Heart left ventricle (tissue), 13 donors: Measurements from ENCODE around the gene NEURL1.

Experiments
- POLR2A ChIP-seq, 2 donors: fragments of 450-650 bp; IDR thresholded peaks; one replicate each; pipeline ENCODE4 v1.6.1; 2017; ENCODE audit warnings: antibody characterized with exemption in 2 of 2, mild to moderate bottlenecking in 2 of 2, moderate library complexity in 2 of 2
- TF ChIP-seq, protein P1 (sequence below), 12 donors: fragments of 200-600 bp; sonication (generic) in 4 of 12; IDR thresholded peaks; one replicate each; pipeline versions ENCODE4 v1.5.0 to v1.8.0; 2018 to 2022; ENCODE audit warnings: antibody characterized with exemption in 12 of 12, mild to moderate bottlenecking in 5 of 12
- donor health status: ischemic (EF 13 %, LVEDD 7.1; RV severe dilation, severe dysfunction).
- donor health status: DM: no; HTN: yes; CAD: no.
- donor health status: DM: no; HTN: no; CAD: no.
- donor health status: ischemic (EF 25% LVEDD 6.9; RV normal size, moderate dysfunction).
- donor health status: ischemic (EF 25% LVEDD 5.7; RV mildly dilated, moderate dysfunction).
- donor health status: ischemic (EF 35%, LVEDD 5.7; RV mildly dilated, moderate dysfunction).
- donor health status: nonischemic (EF 11% LVEDD 7.7; RV severe dilation, severe dysfunction).
- donor health status: DM: yes; HTN: yes; CAD: no.
- donor health status: PGD.
- donor health status: ischemic (EF 29% LVEDD 5.4; RV normal size, mild dysfunction).
- donor health status: nonischemic (EF 23%, LVEDD 6.1; RV moderate dilation, normal function).

DNA sequence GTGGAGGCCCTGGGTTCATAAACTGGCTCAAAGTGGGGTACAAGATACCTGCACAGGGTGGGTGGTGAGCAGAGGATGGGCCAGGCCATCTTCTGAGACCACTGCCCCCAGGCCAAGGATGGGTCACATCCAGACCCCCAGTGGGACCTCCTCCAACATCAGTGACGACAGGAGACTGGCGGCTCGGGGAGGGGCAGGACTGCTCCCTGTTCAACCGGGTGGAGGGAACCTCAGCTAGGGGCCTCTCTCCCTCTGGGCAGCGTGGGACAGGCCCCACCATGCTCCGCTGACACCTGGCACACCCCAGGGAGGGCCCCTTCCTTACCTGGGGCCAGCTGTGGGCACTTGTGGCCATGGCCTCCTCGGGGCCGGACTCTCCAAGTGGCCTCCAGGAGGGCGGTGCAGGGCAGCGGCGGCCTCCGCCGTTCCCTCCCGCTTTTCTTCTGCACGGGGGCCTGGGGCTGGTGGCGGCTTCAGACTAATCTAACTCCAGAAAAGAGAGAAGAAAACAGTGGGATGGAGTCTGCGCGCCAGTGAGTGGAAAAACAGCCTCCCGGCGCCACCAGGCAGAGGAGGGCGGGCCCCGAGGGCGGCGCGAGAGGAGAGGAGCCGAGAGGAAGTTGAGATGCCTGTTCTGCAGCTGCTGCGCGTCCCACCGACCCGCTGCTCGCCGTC is 41.5 kb upstream of the NEURL1 start, which contains the start of gene CALHM2:
- peak in 1 of 2 donors; percentile 36 for TF ChIP-seq POLR2A (IDR thresholded peaks at IDR 0.05)
- TF ChIP-seq, protein P1, sequence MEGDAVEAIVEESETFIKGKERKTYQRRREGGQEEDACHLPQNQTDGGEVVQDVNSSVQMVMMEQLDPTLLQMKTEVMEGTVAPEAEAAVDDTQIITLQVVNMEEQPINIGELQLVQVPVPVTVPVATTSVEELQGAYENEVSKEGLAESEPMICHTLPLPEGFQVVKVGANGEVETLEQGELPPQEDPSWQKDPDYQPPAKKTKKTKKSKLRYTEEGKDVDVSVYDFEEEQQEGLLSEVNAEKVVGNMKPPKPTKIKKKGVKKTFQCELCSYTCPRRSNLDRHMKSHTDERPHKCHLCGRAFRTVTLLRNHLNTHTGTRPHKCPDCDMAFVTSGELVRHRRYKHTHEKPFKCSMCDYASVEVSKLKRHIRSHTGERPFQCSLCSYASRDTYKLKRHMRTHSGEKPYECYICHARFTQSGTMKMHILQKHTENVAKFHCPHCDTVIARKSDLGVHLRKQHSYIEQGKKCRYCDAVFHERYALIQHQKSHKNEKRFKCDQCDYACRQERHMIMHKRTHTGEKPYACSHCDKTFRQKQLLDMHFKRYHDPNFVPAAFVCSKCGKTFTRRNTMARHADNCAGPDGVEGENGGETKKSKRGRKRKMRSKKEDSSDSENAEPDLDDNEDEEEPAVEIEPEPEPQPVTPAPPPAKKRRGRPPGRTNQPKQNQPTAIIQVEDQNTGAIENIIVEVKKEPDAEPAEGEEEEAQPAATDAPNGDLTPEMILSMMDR (IDR thresholded peaks at IDR 0.05), result no peak
